ENCODE results near the gene FAM168A. TPM values are rescaled to one million over a fixed set of nuclear protein-coding genes. Genes with fewer than 3 reads are reported as not detected.
A peak's percentile ranks its signal among the peaks of the same experiment; 100 is the strongest.

Gene FAM168A
- polyA plus RNA-seq, 3 donors: 44.2 to 47.6 (median 44.5) TPM

GRCh38 chr11:73375830-73376159, 222.1 kb downstream of the FAM168A start:
- no peak for DNase-seq (ENCODE audit: extremely low read depth in 1 of 11, low read depth in 9 of 11, low spot score in 4 of 11)

DNA sequence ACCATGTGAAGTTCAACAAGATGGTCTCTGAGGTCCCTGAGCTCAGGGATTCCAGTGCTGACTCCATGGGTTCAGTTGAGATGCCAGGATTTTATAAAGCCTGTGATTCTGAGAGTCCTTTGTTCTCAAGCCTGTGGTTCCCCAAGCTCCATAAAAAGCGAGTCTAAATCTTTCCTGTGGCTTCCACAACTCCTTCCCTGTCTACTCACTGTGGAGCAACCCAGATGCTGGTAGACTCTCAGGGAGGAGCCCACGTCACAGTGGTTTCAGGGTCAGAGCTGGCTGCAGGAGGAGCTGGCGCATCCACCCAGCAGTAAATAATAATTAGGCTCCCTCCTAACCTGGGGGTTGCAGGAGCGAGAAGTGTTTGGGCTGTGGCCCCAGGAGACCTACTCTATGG, 223.8 kb downstream of the FAM168A start:
- no peak for DNase-seq (ENCODE audit: extremely low read depth in 1 of 11, low read depth in 9 of 11, low spot score in 4 of 11)

DNA sequence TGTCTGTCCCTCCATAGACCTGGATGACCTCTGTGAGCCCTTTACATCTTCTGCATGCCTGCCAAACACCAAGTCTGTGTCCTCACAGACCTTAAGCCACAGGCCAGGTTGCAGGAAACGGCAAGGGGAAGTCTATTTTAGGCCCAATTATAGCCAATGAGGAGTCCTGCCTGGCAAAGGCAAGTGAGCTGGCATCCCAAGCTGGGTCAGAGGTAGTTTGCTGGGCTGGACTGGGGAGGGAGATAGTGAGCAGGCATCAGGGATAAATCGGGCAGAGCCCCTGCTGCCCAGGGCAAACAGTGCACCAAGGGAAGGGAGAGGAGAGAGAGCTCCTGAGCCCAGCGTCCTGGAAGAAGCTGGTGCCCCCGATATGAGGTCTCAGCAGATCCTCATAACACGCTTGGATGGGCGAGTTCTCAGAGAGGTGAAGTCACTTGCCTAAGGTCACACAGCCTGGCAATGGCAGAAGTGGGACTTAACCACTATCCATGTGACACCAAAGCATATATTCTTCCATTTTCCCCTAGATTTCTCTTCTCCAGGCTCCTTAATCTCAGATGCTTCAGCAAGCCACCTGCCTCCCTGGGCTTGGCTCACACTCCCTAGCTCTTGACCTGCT, 225.4 kb downstream of the FAM168A start:
- DNase-seq (ENCODE audit: extremely low read depth in 1 of 11, low read depth in 9 of 11, low spot score in 4 of 11): no peak

DNA sequence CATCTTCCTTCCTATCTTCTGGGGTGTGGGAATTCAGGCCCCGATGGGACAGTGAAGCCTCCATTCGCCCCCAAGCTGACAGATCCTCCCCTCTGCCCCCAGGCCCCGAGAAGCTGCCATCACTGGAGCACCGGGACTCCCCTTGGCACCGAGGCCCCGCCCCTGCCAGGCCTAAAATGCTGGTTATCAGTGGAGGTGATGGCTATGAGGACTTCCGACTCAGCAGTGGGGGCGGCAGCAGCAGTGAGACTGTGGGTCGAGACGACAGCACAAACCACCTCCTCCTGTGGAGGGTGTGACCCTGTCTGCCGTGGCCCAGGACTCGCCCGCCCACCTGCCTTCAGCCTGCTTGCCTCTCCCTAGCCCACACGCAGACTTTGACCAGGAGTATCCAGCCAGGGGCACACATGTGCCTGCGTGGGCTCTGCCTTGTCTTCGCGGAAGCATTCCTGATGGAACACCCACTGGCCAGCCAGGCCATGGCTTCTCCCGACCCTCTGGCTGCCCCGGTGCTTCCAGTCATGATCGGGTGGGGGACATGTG, 230.4 kb downstream of the FAM168A start:
- DNase-seq (ENCODE audit: extremely low read depth in 1 of 11, low read depth in 9 of 11, low spot score in 4 of 11): no peak

DNA sequence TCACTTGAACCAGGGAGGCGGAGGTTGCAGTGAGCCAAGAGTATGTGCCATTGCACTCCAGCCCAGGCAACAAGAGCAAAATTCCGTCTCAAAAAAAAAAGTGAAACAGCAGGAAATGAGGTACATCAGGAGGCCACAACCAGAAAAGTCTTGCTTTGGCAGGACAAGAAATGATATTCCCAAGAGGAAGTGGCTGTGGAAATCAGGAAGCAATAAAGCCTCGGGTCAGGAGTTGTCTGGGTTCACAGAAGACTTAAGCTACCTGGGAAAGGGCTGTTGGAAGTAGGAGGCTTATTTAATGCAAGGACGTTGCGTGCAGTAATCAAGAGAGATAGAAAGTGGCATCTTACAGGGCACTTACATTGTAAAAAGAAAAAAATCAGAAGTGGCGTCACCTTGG, 231.0 kb downstream of the FAM168A start:
- DNase-seq (ENCODE audit: extremely low read depth in 1 of 11, low read depth in 9 of 11, low spot score in 4 of 11): no peak

GRCh38 chr11:73366265-73366610, 231.7 kb downstream of the FAM168A start:
- DNase-seq (ENCODE audit: extremely low read depth in 1 of 11, low read depth in 9 of 11, low spot score in 4 of 11): no peak

DNA sequence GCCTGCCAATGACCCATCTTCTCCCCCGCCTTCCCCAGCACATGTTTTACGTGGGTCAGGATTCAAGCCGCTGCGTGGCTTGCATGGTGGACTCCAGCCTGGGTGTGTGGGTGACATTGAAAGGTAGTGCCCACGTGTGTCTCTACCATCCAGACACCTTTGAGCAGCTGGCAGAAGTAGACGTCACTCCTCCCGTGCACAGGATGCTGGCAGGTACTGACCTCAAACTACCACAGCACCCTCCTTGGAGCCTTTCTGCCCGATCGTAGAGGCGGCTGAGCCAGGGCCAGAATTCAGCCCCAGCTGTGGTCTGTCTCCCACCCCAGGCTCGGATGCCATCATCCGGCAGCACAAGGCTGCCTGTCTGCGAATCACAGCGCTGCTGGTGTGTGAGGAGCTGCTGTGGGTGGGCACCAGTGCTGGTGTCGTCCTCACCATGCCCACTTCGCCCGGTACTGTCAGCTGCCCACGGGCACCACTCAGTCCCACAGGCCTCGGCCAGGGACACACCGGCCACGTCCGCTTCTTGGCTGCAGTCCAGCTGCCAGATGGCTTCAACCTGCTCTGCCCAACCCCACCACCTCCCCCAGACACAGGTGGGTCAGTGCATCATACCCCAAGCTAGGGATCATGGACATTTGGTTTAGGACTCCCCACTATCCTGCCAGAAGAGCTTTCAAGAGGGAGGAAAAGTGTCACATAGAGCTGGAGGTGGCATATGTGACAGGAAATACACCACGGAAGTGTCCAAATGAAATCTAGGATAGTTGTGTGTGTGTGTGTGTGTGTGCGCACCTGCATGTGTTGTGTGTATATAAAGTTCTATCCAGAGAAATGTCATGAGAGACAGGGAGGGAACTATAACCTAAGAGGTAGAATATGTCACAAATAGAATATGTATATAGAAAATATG, 232.3 kb downstream of the FAM168A start:
- no peak for DNase-seq (ENCODE audit: extremely low read depth in 1 of 11, low read depth in 9 of 11, low spot score in 4 of 11)

DNA sequence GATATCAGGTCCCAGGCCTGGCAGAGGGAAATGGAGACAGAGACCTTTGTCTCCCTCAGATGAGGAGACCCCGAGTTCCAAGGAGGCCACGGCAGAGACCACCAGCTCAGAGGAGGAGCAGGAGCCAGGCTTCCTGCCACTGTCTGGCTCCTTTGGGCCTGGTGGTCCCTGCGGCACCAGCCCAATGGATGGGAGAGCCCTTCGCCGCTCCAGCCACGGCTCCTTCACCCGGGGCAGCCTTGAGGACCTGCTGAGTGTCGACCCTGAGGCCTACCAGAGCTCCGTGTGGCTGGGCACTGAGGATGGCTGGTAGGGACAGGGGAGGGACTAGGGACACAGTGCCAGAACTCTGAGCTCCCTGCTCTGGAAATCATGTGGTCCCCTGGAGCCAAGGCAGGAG, 234.8 kb downstream of the FAM168A start:
- no peak for DNase-seq (ENCODE audit: extremely low read depth in 1 of 11, low read depth in 9 of 11, low spot score in 4 of 11)

DNA sequence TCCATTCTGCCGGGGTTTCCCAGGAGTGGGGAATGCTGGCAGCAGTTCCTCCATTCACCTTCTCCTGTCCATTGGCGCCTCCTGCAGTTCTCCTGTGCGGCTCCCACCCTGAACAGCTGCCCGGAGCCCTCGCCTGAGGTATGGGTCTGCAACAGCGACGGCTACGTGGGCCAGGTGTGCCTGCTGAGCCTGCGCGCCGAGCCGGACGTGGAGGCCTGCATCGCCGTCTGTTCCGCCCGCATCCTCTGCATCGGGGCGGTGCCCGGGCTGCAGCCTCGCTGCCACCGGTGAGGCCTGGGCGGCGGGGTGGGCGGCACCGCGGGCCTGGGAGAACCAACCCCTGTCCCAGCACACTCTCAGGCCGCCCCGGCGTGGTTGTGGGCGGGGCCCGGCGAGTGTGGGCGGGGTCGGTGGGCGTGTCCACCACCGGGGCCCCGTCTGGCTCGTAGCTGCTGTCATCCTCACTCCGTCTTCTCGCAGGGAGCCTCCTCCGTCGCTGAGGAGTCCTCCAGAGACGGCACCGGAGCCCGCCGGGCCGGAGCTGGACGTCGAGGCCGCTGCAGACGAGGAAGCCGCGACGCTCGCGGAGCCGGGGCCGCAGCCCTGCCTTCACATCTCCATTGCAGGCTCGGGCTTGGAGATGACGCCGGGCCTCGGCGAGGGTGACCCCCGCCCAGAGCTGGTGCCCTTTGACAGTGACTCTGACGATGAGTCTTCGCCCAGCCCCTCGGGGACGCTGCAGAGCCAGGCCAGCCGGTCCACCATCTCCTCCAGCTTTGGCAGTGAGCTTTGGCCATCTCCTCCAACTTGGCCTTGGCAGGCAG, 235.7 kb downstream of the FAM168A start:
- no peak for DNase-seq (ENCODE audit: extremely low read depth in 1 of 11, low read depth in 9 of 11, low spot score in 4 of 11)

DNA sequence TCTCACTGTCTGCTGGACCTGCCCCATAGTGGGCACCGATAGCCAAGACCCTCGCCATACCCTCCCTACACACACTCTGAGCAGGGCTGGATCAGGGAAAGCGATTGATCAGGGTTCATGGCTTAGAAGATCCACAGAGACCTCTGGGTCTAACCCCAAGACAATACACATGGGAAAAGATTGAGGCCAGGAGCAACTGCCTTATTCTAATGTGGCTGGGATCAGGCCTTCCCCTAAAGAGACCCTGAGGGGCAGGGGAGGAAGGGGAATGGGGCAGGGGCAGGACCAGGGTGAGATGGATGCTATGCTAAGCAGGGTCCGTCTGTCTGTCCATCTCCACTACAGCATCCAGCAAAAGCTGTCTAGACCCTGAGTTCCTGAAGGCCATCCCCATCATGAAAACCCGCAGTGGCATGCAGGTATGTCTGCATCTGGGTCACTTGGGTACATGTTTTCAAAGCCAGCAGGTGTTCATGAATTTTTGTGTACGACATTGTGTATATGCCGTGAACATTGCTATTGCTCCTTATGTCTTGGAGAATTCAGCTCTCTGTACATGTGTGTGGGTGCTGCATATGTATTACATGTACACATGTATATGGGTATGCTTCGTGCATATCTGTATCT, 237.1 kb downstream of the FAM168A start:
- DNase-seq (ENCODE audit: extremely low read depth in 1 of 11, low read depth in 9 of 11, low spot score in 4 of 11): no peak

GRCh38 chr11:73359930-73360742, 237.8 kb downstream of the FAM168A start:
- no peak for DNase-seq (ENCODE audit: extremely low read depth in 1 of 11, low read depth in 9 of 11, low spot score in 4 of 11)

DNA sequence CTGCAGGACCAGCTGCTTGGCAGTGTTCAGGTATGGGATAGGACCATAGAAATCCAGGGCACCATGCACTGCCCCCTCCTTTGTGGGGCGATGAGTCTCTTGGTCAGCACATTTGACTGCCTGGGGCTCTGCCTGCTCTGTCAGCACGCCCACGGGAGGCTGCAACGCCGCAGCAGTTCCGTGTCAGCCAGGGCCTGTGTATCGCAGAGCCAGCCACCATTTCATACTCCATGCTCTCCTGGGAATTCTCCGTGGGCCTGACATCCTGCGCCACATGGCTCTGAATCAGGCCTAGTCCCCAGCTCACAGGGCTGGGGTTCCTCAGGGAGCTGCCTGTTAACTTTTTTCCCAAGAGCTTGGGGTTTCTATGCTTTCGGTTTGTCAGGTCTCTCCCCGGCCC, 238.6 kb downstream of the FAM168A start:
- DNase-seq (ENCODE audit: extremely low read depth in 1 of 11, low read depth in 9 of 11, low spot score in 4 of 11): no peak

DNA sequence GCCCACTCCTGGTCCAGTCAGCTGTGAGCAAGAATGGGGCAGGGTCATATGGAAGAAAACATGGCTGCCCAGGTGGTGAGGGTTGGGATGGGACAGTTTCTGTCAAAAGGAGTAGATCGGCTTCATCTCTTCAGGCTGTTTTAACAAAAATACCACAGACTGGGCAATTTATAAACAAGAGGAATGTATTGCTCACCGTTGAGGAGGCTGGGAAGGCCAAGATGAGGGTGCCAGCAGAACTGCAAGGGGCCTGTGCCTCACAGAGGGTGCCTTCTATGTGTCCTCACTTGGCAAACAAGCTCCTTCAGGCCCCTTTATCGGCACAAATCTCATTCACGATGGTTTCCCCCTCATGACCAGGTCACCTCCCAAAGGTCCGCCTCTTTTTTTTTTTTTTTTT, 239.8 kb downstream of the FAM168A start:
- no peak for DNase-seq (ENCODE audit: extremely low read depth in 1 of 11, low read depth in 9 of 11, low spot score in 4 of 11)

DNA sequence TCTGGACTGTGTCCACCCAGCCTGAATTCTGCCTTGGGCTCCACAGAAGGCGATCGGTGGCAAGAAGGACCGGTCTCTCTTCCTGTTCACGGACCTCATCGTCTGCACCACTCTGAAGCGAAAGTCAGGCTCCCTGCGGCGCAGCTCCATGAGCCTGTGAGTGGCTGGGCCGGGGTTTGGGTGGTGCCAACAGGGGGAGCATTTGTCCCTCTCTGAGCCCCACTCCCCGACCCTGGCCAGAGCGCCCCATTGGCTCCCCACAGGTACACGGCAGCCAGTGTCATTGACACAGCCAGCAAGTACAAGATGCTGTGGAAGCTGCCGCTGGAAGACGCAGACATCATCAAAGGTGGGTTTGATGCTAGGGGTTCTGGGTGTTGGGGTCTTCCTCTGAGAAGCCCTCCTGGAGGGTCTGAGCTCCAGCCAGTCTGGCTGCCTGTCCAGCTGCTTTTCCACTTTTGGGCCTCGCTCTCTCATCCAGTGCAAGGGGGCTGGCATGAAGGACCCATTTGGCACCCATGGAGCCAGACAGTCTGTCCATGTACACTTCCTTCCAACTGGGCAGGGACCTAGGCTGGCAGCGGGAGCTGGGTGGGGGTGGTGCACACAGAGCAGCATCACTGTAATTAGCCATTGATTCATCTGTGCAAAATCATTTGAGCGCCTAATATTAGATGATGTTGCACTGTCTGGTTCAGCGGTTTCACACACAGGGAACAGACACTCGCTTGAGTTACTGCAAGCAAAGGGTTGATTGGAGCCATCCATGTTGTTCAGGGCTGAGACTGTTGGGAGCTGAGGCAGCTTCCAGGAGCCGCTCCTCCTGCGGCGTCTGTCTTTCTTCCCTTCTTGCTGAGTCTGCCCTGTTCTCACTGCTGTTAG, 240.7 kb downstream of the FAM168A start:
- no peak for DNase-seq (ENCODE audit: extremely low read depth in 1 of 11, low read depth in 9 of 11, low spot score in 4 of 11)

DNA sequence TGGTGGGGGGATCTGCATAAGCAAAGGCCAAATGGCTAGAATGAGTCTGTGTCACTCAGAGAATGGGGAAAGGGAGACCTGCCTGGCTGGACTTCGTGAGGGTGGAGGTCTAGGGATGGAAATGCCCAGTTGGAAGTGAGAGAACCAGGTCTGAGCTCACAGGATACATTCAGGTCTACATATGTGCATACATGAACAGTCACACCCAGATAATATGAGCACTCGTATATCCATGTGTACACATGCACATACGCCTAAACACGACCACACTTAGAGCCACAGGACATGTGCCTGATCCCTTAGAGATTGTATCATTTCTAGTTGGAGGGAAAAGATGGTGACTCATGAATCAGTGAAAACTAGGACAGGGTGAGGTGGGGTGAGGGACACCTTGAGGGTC, 242.8 kb downstream of the FAM168A start:
- no peak for DNase-seq (ENCODE audit: extremely low read depth in 1 of 11, low read depth in 9 of 11, low spot score in 4 of 11)

GRCh38 chr11:73353422-73353821, 244.5 kb downstream of the FAM168A start:
- no peak for DNase-seq (ENCODE audit: extremely low read depth in 1 of 11, low read depth in 9 of 11, low spot score in 4 of 11)

GRCh38 chr11:73350908-73351636, 246.8 kb downstream of the FAM168A start:
- DNase-seq (ENCODE audit: extremely low read depth in 1 of 11, low read depth in 9 of 11, low spot score in 4 of 11): peak in 1 of 11 donors; percentile 45
